K562 (cell line): ENCODE data around the gene RUVBL2. TPM values are rescaled to one million over a fixed set of nuclear protein-coding genes. Genes with fewer than 3 reads are reported as not detected.

Experiments
- ARHGAP35 ChIP-seq: fragments of 450-650 bp; IDR thresholded peaks from 2 replicates; pipeline ENCODE4 v1.6.1; 2018; ENCODE audit not compliant: partially characterized antibody
- CSDE1 ChIP-seq, 2 experiments: fragments of 450-650 bp; IDR thresholded peaks; 2 replicates each; pipeline ENCODE4 v1.6.1; 2016; ENCODE audit warnings: mild to moderate bottlenecking in 1 of 2
- DEAF1 ChIP-seq: fragments of 450-650 bp; formaldehyde crosslinking; IDR thresholded peaks from 2 replicates; pipeline ENCODE4 v1.4.0; 2020; ENCODE audit warnings: mild to moderate bottlenecking, moderate library complexity
- E2F3 ChIP-seq: fragments of 250-450 bp; sonication (Bioruptor Pico); IDR thresholded peaks from 2 replicates; pipeline ENCODE4 v1.4.0; 2020; ENCODE audit warnings: mild to moderate bottlenecking
- E2F5 ChIP-seq: sonication (generic); formaldehyde crosslinking; IDR thresholded peaks from 2 replicates; pipeline ENCODE4 v1.8.0; 2022; ENCODE audit warnings: mild to moderate bottlenecking, missing genetic modification reagents
- GABPA ChIP-seq: fragments of 200-800 bp; sonication (Bioruptor generic); conservative IDR thresholded peaks from 2 replicates; pipeline ENCODE4 v1.6.1; 2016; ENCODE audit warnings: low read depth, missing genetic modification characterization, missing compliant biosample characterization
- HINFP ChIP-seq: fragments of 450-650 bp; conservative IDR thresholded peaks from 2 replicates; pipeline ENCODE4 v1.6.1; 2016; ENCODE audit warnings: missing genetic modification characterization, low read depth, mild to moderate bottlenecking, control low read depth, missing compliant biosample characterization
- ILK ChIP-seq: fragments of 450-650 bp; IDR thresholded peaks from 2 replicates; pipeline ENCODE4 v1.6.1; 2016; ENCODE audit warnings: missing genetic modification characterization, low read depth, mild to moderate bottlenecking, missing compliant biosample characterization, moderate library complexity, borderline replicate concordance
- NEUROD1 ChIP-seq: fragments of 150-350 bp; IDR thresholded peaks from 2 replicates; pipeline ENCODE4 v1.6.1; 2014; ENCODE audit warnings: borderline replicate concordance, low read length, low read depth; ENCODE audit not compliant: partially characterized antibody
- POLR3G ChIP-seq: IDR thresholded peaks from 2 replicates; pipeline ENCODE4 v1.6.1; 2011; ENCODE audit not compliant: insufficient read length, insufficient replicate concordance; ENCODE audit errors: extremely low read depth
- POU5F1 ChIP-seq: fragments of 150-350 bp; IDR thresholded peaks from 2 replicates; pipeline ENCODE4 v1.6.1; 2014; ENCODE audit warnings: borderline replicate concordance, low read length, low read depth, mild to moderate bottlenecking; ENCODE audit not compliant: partially characterized antibody
- PPARD ChIP-seq: fragments of 250-450 bp; sonication (Bioruptor Pico); IDR thresholded peaks from 2 replicates; pipeline ENCODE4 v1.8.0; 2022; ENCODE audit warnings: inconsistent platforms, mild to moderate bottlenecking, moderate library complexity
- PYGO2 ChIP-seq: fragments of 450-650 bp; IDR thresholded peaks from 2 replicates; pipeline ENCODE4 v1.6.1; 2016; ENCODE audit warnings: mild to moderate bottlenecking, missing genetic modification characterization, moderate library complexity, missing compliant biosample characterization
- RBM17 ChIP-seq: fragments of 200-400 bp; formaldehyde crosslinking; IDR thresholded peaks from 2 replicates; pipeline ENCODE4 v1.6.1; 2017; ENCODE audit warnings: low read depth, mild to moderate bottlenecking, low read length, borderline replicate concordance
- SNIP1 ChIP-seq: fragments of 450-650 bp; IDR thresholded peaks from 2 replicates; pipeline ENCODE4 v1.7.1; 2017; ENCODE audit warnings: low read depth, mild to moderate bottlenecking
- TFAM ChIP-seq: fragments of 250-450 bp; sonication (Bioruptor Pico); conservative IDR thresholded peaks from 2 replicates; pipeline ENCODE4 v1.5.0; 2021; ENCODE audit warnings: mild to moderate bottlenecking, moderate library complexity
- XRCC3 ChIP-seq: fragments of 450-650 bp; IDR thresholded peaks from 2 replicates; pipeline ENCODE4 v1.6.1; 2017; ENCODE audit warnings: mild to moderate bottlenecking, moderate library complexity
- ZEB2 ChIP-seq: fragments of 450-650 bp; IDR thresholded peaks from 2 replicates; pipeline ENCODE4 v1.6.1; 2016
- ZNF175 ChIP-seq: fragments of 200-800 bp; sonication (Bioruptor generic); IDR thresholded peaks from 2 replicates; pipeline ENCODE4 v1.6.1; 2016; ENCODE audit warnings: low read depth, mild to moderate bottlenecking, missing genetic modification characterization, missing compliant biosample characterization
- ZNF184 ChIP-seq: sonication (generic); formaldehyde crosslinking; IDR thresholded peaks from 2 replicates; pipeline ENCODE4 v1.5.0; 2020; ENCODE audit warnings: missing genetic modification reagents
- ZNF224 ChIP-seq: sonication (generic); formaldehyde crosslinking; IDR thresholded peaks from 2 replicates; pipeline ENCODE4 v1.8.0; 2022; ENCODE audit warnings: mild to moderate bottlenecking, missing genetic modification reagents
- ZNF436 ChIP-seq: fragments of 250-450, 450-650 bp; sonication (Bioruptor Pico); formaldehyde crosslinking; IDR thresholded peaks from 2 replicates; pipeline ENCODE4 v1.7.0; 2020; ENCODE audit warnings: mild to moderate bottlenecking
- ZNF444 ChIP-seq: fragments of 250-450 bp; sonication (Bioruptor Pico); IDR thresholded peaks from 2 replicates; pipeline ENCODE4 v1.4.0; 2020; ENCODE audit warnings: mild to moderate bottlenecking, moderate library complexity
- polyA plus RNA-seq, 8 experiments: library from polyadenylated mRNA; depleted of rRNA in 4 of 8; stranded (reverse) in 5 of 8; unstranded in 3 of 8; fragments of >200 nt; fragmentation: Nextera tagmentation in 2 of 8; fragmentation: Illumina TruSeq in 1 of 8; extraction: Ambion mirVana in 2 of 8; extraction: Trizol in 1 of 8; gene quantifications; 2 replicates each; pipeline versions ENCODE4 v1.2.1 to v1.2.3, GENCODE V29; 2011 to 2014; ENCODE audit warnings: inconsistent platforms in 1 of 8, missing spikeins in 1 of 8
- total RNA-seq, 7 experiments: library from RNA; depleted of rRNA in 6 of 7; stranded (reverse); fragments of >200 nt in 6 of 7; fragmentation: Illumina TruSeq in 2 of 7; extraction: Trizol in 2 of 7; gene quantifications; 2 replicates each; pipeline versions ENCODE4 v1.2.1 to v1.2.3, GENCODE V29; 2011 to 2021; ENCODE audit warnings: low replicate concordance in 1 of 7

The RUVBL2 gene
- total and polyA plus RNA-seq, 9 of the 15 experiments (the other 6 are each of a cell fraction or from before 2014, with no cell fraction given) = 71.4 to 453 (median 237) TPM

GRCh38 chr19:48963371-48964204, 30.1 kb upstream of the RUVBL2 start (continued):
- TF ChIP-seq ZNF175 = peak; percentile 80
- TF ChIP-seq E2F5 = no peak
- no peak for TF ChIP-seq PPARD (CRISPR knock-in tag)
- no peak for TF ChIP-seq DEAF1 (CRISPR knock-in tag)
- TF ChIP-seq HINFP (tag) = 0 out of 2 replicates have a peak, but pooled peaks have one; percentile 16
- TF ChIP-seq POLR3G = no peak
- peak; percentile 23 for TF ChIP-seq GABPA
- TF ChIP-seq NEUROD1 = peak; percentile 83
- TF ChIP-seq ZNF436 (CRISPR knock-in tag) = no peak
- 0 out of 2 replicates have a peak, but pooled peaks have one; percentile 16 for TF ChIP-seq ZNF444 (CRISPR knock-in tag)
- no peak for TF ChIP-seq ZNF224 (CRISPR knock-in tag)
- TF ChIP-seq TFAM (CRISPR knock-in tag) = no peak
- TF ChIP-seq ILK (tag) = no peak
- TF ChIP-seq RBM17 = no peak
- TF ChIP-seq SNIP1 = no peak
- no peak for TF ChIP-seq ARHGAP35
- peak; percentile 88 for TF ChIP-seq E2F3 (CRISPR knock-in tag)
- no peak for TF ChIP-seq CSDE1 (IDR thresholded peaks at IDR 0.05)
- peak; percentile 68; the same call in 1 of the 2 replicates for TF ChIP-seq PYGO2 (tag)
- TF ChIP-seq POU5F1 = peak; percentile 31
- 0 out of 2 replicates have a peak, but pooled peaks have one; percentile 8 for TF ChIP-seq ZEB2
- no peak for TF ChIP-seq ZNF184 (CRISPR knock-in tag)
- TF ChIP-seq XRCC3 = no peak
